HepG2 (cell line): Measurements from ENCODE around the gene SAMD4B. TPM values are rescaled to one million over a fixed set of nuclear protein-coding genes. Genes with fewer than 3 reads are reported as not detected.

Experiments used
- ATF7 ChIP-seq, 2 experiments: fragments of 450-650 bp in 1 of 2; sonication (generic) in 1 of 2; formaldehyde crosslinking in 1 of 2; IDR thresholded peaks; 2 replicates each; pipeline versions ENCODE4 v1.4.0 to v1.6.1; 2016 to 2020; ENCODE audit warnings: antibody characterized with exemption in 1 of 2, mild to moderate bottlenecking in 1 of 2, missing genetic modification reagents in 1 of 2
- HMG20B ChIP-seq: conservative IDR thresholded peaks from 2 replicates; pipeline ENCODE4 v1.6.1; 2016; ENCODE audit warnings: missing genetic modification reagents, missing compliant biosample characterization
- HNRNPLL ChIP-seq: fragments of 200-400 bp; formaldehyde crosslinking; IDR thresholded peaks from 2 replicates; pipeline ENCODE4 v1.6.1; 2017; ENCODE audit warnings: mild to moderate bottlenecking, low read depth, low read length; ENCODE audit not compliant: poor library complexity, severe bottlenecking
- JUN ChIP-seq: sonication (generic); formaldehyde crosslinking; IDR thresholded peaks from 2 replicates; pipeline ENCODE4 v1.4.0; 2020; ENCODE audit warnings: mild to moderate bottlenecking, missing genetic modification reagents
- MNT ChIP-seq: fragments of 450-650 bp; IDR thresholded peaks from 2 replicates; pipeline ENCODE4 v1.6.1; 2016
- MXD4 ChIP-seq: IDR thresholded peaks from 2 replicates; pipeline ENCODE4 v1.6.1; 2016; ENCODE audit warnings: mild to moderate bottlenecking, missing biosample characterization, missing genetic modification reagents
- NFYB ChIP-seq: sonication (generic); formaldehyde crosslinking; IDR thresholded peaks from 2 replicates; pipeline ENCODE4 v1.4.0; 2020; ENCODE audit warnings: missing genetic modification reagents
- REPIN1 ChIP-seq: sonication (generic); formaldehyde crosslinking; IDR thresholded peaks from 2 replicates; pipeline ENCODE4 v1.8.0; 2022; ENCODE audit warnings: missing genetic modification reagents, low read depth, mild to moderate bottlenecking, borderline replicate concordance
- RFXANK ChIP-seq: IDR thresholded peaks from 2 replicates; pipeline ENCODE4 v1.6.1; 2016
- SRSF9 ChIP-seq: fragments of 200-400 bp; formaldehyde crosslinking; IDR thresholded peaks from 2 replicates; pipeline ENCODE4 v1.6.1; 2018; ENCODE audit warnings: borderline replicate concordance, mild to moderate bottlenecking, low read depth, low read length; ENCODE audit not compliant: insufficient read depth, poor library complexity, severe bottlenecking
- THAP7 ChIP-seq: sonication (generic); formaldehyde crosslinking; IDR thresholded peaks from 2 replicates; pipeline ENCODE4 v1.8.1; 2023; ENCODE audit warnings: mild to moderate bottlenecking, missing genetic modification reagents
- THAP9 ChIP-seq: sonication (generic); formaldehyde crosslinking; IDR thresholded peaks from 2 replicates; pipeline ENCODE4; 2020; ENCODE audit warnings: missing genetic modification reagents, mild to moderate bottlenecking, borderline replicate concordance
- ZFP62 ChIP-seq: sonication (generic); formaldehyde crosslinking; IDR thresholded peaks from 2 replicates; pipeline ENCODE4 v1.4.0; 2020; ENCODE audit warnings: missing genetic modification reagents
- ZMAT3 ChIP-seq: sonication (generic); formaldehyde crosslinking; conservative IDR thresholded peaks from 2 replicates; pipeline ENCODE4 v1.7.0; 2021; ENCODE audit warnings: missing genetic modification reagents
- ZNF160 ChIP-seq: sonication (generic); formaldehyde crosslinking; IDR thresholded peaks from 2 replicates; pipeline ENCODE4 v1.8.0; 2022; ENCODE audit warnings: mild to moderate bottlenecking, inconsistent platforms, missing genetic modification reagents
- ZNF18 ChIP-seq: sonication (generic); formaldehyde crosslinking; IDR thresholded peaks from 2 replicates; pipeline ENCODE4 v1.8.0; 2022; ENCODE audit warnings: mild to moderate bottlenecking, missing genetic modification reagents; ENCODE audit not compliant: insufficient replicate concordance
- ZNF598 ChIP-seq: sonication (generic); formaldehyde crosslinking; IDR thresholded peaks from 2 replicates; pipeline ENCODE4 v1.5.1; 2020; ENCODE audit warnings: mild to moderate bottlenecking, missing genetic modification reagents, borderline replicate concordance
- ZNF691 ChIP-seq: sonication (generic); formaldehyde crosslinking; IDR thresholded peaks from 2 replicates; pipeline ENCODE4 v1.4.0; 2020; ENCODE audit warnings: missing genetic modification reagents, low read depth, mild to moderate bottlenecking, borderline replicate concordance
- ZNF816 ChIP-seq: sonication (generic); formaldehyde crosslinking; IDR thresholded peaks from 2 replicates; pipeline ENCODE4 v1.8.0; 2022; ENCODE audit warnings: missing genetic modification reagents, mild to moderate bottlenecking, borderline replicate concordance
- polyA plus RNA-seq, 8 experiments: library from polyadenylated mRNA; depleted of rRNA in 3 of 8; stranded (reverse) in 7 of 8; unstranded in 1 of 8; fragments of >200 nt; fragmentation: Illumina TruSeq in 4 of 8; extraction: Trizol in 4 of 8; gene quantifications; 2 replicates each; pipeline versions ENCODE4 v1.2.1 to v1.2.3, GENCODE V29; 2011 to 2016; ENCODE audit warnings: low read depth in 4 of 8, missing spikeins in 1 of 8, mixed read lengths in 1 of 8; ENCODE audit not compliant: insufficient read depth in 1 of 8
- total RNA-seq, 5 experiments: library from RNA; depleted of rRNA; stranded (reverse); fragments of >200 nt; fragmentation: Illumina TruSeq; extraction: Trizol; gene quantifications; 2 replicates each; pipeline ENCODE4 v1.2.3, GENCODE V29; 2016; ENCODE audit warnings: low read depth in 1 of 5

The SAMD4B gene
- total and polyA plus RNA-seq, 2 of the 13 experiments (the other 11 are each of a cell fraction or from before 2014, with no cell fraction given), result 26.0 to 31.8 TPM

- no peak for TF ChIP-seq MNT
- no peak for TF ChIP-seq MXD4 (CRISPR knock-in tag)
- TF ChIP-seq ZNF160 (CRISPR knock-in tag), result 0 out of 2 replicates have a peak, but pooled peaks have one; percentile 33
- no peak for TF ChIP-seq RFXANK (CRISPR knock-in tag)
- TF ChIP-seq THAP7, result no peak
- TF ChIP-seq ZNF691 (CRISPR knock-in tag), result 0 out of 2 replicates have a peak, but pooled peaks have one; percentile 25
- peak; percentile 88; the same call in 1 of the 2 replicates for TF ChIP-seq REPIN1 (CRISPR knock-in tag)
- peak; percentile 19; the same call in 1 of the 2 replicates for TF ChIP-seq THAP9 (CRISPR knock-in tag)
- no peak for TF ChIP-seq ZNF598 (CRISPR knock-in tag)
- TF ChIP-seq HMG20B (CRISPR knock-in tag), result 0 out of 2 replicates have a peak, but pooled peaks have one; percentile 54
- no peak for TF ChIP-seq ZFP62
- TF ChIP-seq ATF7 (IDR thresholded peaks at IDR 0.05), result no peak
- TF ChIP-seq ATF7 (CRISPR knock-in tag; IDR thresholded peaks at IDR 0.05), result no peak
- no peak for TF ChIP-seq NFYB (CRISPR knock-in tag)
- TF ChIP-seq ZNF816 (CRISPR knock-in tag), result no peak
- TF ChIP-seq HNRNPLL, result no peak
- 0 out of 2 replicates have a peak, but pooled peaks have one; percentile 61 for TF ChIP-seq ZMAT3 (CRISPR knock-in tag)
- no peak for TF ChIP-seq SRSF9
- peak; percentile 50 for TF ChIP-seq ZNF18 (CRISPR knock-in tag)
- TF ChIP-seq JUN (CRISPR knock-in tag), result peak; percentile 55; the same call in 1 of the 2 replicates
Observed at GRCh38 chr19:39397360-39398296, 55.4 kb downstream of the SAMD4B start (continued).
